ENCODE measurements around the gene LRRC61. TPM values are rescaled to one million over a fixed set of nuclear protein-coding genes. Genes with fewer than 3 reads are reported as not detected.

LRRC61 gene
- total RNA-seq, 1 donor from 2014 or later = 26.3 TPM

- no peak overlapping the region for H3K27ac Mint-ChIP-seq (ENCODE audit: unreplicated experiment)
- TF ChIP-seq, protein P1, sequence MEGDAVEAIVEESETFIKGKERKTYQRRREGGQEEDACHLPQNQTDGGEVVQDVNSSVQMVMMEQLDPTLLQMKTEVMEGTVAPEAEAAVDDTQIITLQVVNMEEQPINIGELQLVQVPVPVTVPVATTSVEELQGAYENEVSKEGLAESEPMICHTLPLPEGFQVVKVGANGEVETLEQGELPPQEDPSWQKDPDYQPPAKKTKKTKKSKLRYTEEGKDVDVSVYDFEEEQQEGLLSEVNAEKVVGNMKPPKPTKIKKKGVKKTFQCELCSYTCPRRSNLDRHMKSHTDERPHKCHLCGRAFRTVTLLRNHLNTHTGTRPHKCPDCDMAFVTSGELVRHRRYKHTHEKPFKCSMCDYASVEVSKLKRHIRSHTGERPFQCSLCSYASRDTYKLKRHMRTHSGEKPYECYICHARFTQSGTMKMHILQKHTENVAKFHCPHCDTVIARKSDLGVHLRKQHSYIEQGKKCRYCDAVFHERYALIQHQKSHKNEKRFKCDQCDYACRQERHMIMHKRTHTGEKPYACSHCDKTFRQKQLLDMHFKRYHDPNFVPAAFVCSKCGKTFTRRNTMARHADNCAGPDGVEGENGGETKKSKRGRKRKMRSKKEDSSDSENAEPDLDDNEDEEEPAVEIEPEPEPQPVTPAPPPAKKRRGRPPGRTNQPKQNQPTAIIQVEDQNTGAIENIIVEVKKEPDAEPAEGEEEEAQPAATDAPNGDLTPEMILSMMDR (conservative IDR thresholded peaks at IDR 0.05) = no peak
- no peak for DNase-seq (ENCODE audit: low read depth, low spot score)
- no peak overlapping the region for H3K4me3 Mint-ChIP-seq
- peaks cover 28% of the 10 kb centered on the region for H3K4me1 Mint-ChIP-seq
- peaks cover 5% of the 10 kb centered on the region for H3K36me3 Mint-ChIP-seq (ENCODE audit: low read depth)
- no peaks in the 10 kb centered on the region for H3K9me3 Mint-ChIP-seq
- no peaks in the 10 kb centered on the region for H3K27me3 Mint-ChIP-seq (ENCODE audit: low read depth)
These were observed 3.6 kb downstream of the LRRC61 start for GRCh38 chr7:150326657-150327268.

GRCh38 chr7:150327308-150327707 is 4.2 kb downstream of the LRRC61 start:
- DNase-seq (ENCODE audit: low read depth, low spot score) = no peak
- peaks cover 5% of the 10 kb centered on the region for H3K36me3 Mint-ChIP-seq (ENCODE audit: low read depth)

DNA sequence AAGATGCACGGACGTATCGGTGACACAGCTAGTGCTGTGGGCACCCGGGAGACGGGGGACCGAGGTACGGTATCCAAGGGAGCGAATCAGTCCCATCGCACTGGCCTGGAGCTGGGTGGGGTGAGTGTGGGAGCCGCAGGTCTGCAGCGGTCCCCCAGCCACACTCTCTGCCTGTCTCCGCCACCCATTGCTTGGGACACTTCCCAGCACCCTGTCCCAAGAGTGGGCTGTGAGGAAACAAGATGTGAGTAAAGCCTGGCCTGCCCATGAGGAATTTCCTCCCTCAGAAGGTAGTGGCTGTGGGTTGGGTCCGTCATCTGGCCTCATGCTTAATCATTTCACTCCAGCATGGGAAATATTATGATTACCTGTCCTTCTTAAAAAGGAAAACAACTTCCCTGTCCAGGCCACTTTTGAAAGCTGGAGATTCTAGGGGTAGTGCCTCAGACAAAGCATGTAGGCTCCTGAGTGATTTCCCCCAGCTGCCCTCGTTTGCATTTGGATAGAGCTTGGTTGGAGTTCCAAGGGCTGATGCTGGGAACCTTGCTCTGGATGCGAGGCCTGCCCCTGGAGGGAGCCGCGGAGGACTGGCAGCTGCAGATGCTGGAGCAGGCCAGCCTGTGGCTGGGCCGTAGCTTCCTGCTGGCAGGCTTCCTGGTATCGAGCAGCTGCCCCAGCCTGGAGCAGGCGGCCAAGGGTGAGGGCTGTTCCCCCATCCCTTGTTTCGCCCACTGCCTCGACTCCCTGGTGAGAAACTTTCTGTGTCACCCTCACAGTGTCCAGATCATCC is 6.4 kb downstream of the LRRC61 start:
- Mint-ChIP-seq H3K4me1 (peaks cover 8% of the 10 kb centered on the region), H3K9me3 (no peaks in the 10 kb centered on the region), H3K4me3 (no peak overlapping the region), H3K36me3 (ENCODE audit: low read depth) (peaks cover 3% of the 10 kb centered on the region), H3K27me3 (ENCODE audit: low read depth) (no peaks in the 10 kb centered on the region), H3K27ac (ENCODE audit: unreplicated experiment) (no peak overlapping the region)
- TF ChIP-seq, protein P1 (conservative IDR thresholded peaks at IDR 0.05) = no peak
- no peak for DNase-seq (ENCODE audit: low read depth, low spot score)

More at GRCh38 chr7:150327308-150327707, 4.2 kb downstream of the LRRC61 start:
- no peak overlapping the region for H3K27ac Mint-ChIP-seq (ENCODE audit: unreplicated experiment)
- H3K4me3 Mint-ChIP-seq = no peak overlapping the region
- TF ChIP-seq, protein P1 (conservative IDR thresholded peaks at IDR 0.05) = no peak
- no peaks in the 10 kb centered on the region for H3K9me3 Mint-ChIP-seq
- peaks cover 24% of the 10 kb centered on the region for H3K4me1 Mint-ChIP-seq
- no peaks in the 10 kb centered on the region for H3K27me3 Mint-ChIP-seq (ENCODE audit: low read depth)

DNA sequence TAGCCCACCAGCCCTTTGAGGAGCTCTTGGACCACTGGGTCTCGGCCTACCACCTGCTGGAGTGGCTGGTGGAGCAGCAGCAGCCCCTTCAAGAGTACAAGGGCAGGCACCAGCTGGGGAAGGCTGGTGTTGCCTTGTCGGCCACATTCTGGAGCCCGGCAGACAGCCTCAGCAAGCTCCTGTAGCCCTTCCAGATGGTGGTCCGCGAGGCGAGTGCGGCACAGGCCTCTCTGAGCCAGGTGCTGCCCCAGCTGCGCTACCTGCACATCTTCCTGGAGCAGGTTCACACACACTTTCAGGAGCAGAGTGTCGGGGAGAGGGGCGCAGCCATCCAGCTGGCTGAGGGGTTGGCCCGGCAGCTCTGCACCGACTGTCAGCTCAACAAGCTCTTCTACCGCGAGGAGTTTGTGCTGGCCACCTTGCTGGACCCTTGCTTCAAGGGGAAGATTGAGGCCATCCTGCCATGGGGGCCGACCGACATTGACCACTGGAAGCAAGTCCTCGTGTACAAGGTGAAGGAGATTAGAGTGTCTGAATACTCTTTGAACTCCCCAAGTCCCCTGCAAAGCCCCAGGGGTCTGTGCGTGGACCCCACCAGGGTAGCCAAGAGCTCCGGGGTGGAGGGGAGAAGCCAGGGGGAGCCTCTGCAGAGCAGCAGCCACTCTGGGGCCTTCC is 7.2 kb downstream of the LRRC61 start:
- TF ChIP-seq, protein P1 (conservative IDR thresholded peaks at IDR 0.05) = no peak
- no peaks in the 10 kb centered on the region for H3K27me3 Mint-ChIP-seq (ENCODE audit: low read depth)
- H3K9me3 Mint-ChIP-seq = no peaks in the 10 kb centered on the region
- H3K4me1 Mint-ChIP-seq = peaks cover under 1% of the 10 kb centered on the region
- H3K4me3 Mint-ChIP-seq = no peak overlapping the region
- no peak overlapping the region for H3K27ac Mint-ChIP-seq (ENCODE audit: unreplicated experiment)
- H3K36me3 Mint-ChIP-seq (ENCODE audit: low read depth) = peaks cover 3% of the 10 kb centered on the region
- DNase-seq (ENCODE audit: low read depth, low spot score) = no peak

DNA sequence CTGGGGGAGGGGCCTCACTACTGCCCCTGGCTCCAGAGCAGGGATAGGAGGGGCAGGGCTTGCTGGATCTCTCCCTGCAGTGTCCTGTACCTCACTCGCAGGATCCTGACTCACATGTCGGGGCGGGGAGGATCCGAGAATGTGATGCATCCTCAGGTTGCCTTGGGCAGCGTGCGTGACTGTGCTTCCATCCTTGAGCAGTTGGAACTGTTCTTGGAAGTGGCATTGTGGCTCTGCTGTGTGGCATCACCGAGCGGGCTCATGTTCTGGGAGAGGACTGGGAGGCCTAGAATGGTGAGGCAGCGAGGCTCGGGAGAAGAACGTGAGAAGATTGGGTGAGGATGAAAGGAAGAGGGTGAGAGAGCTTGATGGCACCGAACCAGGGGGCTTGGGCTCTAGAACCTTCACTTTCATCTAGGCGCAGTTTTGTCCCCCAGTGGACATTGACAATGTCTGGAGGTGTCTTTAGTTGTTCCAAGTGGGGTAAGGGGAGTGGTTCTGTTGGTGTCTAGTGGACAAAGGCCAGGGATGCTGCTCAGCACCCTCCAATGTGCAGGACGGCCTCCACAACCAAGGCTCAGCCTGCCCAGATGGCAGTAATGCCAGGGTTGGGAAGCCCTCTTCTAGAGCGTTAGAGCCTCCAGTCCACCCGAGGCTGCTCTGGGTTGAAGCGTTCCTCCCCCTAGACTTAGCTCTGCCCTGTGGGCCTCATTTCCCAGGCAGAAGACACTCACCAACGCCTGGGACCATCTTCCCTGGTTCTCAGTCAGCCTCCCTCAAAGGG is 9.9 kb downstream of the LRRC61 start:
- TF ChIP-seq, protein P1 (conservative IDR thresholded peaks at IDR 0.05) = no peak
- no peak for DNase-seq (ENCODE audit: low read depth, low spot score)
- Mint-ChIP-seq H3K36me3 (ENCODE audit: low read depth) (no peaks in the 10 kb centered on the region), H3K27me3 (ENCODE audit: low read depth) (peaks cover 2% of the 10 kb centered on the region), H3K27ac (ENCODE audit: unreplicated experiment) (peak overlapping the region; percentile 86), H3K4me3 (no peak overlapping the region), H3K9me3 (no peaks in the 10 kb centered on the region), H3K4me1 (no peaks in the 10 kb centered on the region)

All from neural crest cell (in vitro differentiated cells).